VCaP (cell line): ENCODE data around the gene KLF1.
A peak's percentile ranks its signal among the peaks of the same experiment; 100 is the strongest.

Experiments used
- H3K27ac ChIP-seq: fragments of 450-650 bp; 2 replicates; pipeline ENCODE4 v1.5.1; 2017
- TF ChIP-seq, protein P1 (sequence below): fragments of 450-650 bp; conservative IDR thresholded peaks from 2 replicates; pipeline ENCODE4 v1.5.1; 2017; ENCODE audit warnings: mild to moderate bottlenecking, moderate library complexity

KLF1 gene

DNA sequence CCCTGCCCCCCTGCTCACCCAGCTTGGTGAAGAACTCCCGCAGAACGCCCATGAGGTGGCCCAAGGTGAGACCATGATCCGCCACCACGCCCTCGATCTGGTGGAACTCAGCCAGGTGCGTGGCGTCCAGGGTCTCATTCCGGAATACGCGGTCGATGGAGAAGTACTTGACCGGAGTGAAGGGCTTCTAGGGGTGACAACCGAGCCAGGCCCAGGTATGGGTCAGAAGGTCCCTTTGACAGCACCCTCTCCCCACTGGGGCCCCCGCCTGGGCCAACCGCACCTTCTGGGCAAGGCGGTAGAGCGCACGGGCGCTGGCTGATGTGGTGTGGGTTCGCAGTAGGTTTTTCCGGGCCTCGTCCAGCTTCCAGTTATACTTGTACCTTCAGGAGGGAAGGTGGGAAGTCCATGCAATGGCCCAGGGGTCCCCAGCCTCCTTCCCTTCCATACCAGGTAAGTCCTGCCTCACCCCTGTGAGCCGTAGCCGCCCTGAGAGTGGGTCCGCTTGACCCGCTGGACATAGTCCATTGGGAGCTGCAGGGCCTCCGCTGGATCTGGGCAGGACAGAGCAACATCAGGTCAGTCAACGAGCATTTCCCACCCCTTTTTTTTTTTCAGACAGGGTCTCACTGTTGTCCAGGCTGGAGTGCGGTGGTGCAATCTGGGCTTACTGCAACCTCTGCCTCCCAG lies 37.8 kb upstream of the KLF1 start:
- TF ChIP-seq, protein P1, sequence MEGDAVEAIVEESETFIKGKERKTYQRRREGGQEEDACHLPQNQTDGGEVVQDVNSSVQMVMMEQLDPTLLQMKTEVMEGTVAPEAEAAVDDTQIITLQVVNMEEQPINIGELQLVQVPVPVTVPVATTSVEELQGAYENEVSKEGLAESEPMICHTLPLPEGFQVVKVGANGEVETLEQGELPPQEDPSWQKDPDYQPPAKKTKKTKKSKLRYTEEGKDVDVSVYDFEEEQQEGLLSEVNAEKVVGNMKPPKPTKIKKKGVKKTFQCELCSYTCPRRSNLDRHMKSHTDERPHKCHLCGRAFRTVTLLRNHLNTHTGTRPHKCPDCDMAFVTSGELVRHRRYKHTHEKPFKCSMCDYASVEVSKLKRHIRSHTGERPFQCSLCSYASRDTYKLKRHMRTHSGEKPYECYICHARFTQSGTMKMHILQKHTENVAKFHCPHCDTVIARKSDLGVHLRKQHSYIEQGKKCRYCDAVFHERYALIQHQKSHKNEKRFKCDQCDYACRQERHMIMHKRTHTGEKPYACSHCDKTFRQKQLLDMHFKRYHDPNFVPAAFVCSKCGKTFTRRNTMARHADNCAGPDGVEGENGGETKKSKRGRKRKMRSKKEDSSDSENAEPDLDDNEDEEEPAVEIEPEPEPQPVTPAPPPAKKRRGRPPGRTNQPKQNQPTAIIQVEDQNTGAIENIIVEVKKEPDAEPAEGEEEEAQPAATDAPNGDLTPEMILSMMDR, result no peak
- no peak overlapping the region for H3K27ac ChIP-seq

DNA sequence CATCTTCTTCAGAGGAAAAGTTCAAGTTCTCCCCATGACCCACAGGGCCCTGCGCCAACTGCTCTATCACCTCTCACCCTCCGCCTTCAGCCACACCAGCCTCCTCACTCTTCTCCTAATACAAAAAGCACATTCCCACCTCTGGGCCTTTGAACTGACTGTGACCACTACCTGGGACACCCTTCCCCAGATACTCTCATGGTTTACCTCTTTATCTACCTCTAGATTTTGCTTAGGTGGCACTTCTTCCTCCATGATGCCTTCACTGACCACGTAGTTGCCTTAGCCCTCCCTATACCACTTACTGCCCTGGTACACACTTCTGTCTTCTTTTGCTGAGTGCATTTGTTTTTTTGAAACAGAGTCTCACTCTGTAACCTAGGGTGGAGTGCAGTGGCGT lies 36.0 kb upstream of the KLF1 start:
- H3K27ac ChIP-seq, result no peak overlapping the region
- TF ChIP-seq, protein P1, result no peak

DNA sequence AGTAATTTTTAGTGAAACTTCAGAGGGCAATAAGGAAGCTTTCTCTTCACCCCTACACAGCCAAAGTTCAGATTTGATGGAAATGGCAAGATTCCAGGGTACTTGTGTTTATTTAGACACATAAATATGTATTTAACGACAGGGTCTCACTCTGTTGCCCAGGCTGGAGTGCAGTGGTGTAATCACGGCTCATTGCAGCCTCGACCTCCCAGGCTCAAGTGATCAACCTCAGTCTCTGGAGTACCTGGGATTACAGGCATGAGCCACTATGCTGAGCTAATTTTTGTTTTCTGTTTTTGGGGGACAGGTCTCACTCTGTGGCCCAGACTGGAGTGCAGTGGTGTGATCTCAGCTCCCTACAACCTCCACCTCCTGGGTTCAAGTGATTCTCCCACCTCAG lies 34.0 kb upstream of the KLF1 start:
- peak overlapping the region; percentile 18; the same call in 1 of the 2 replicates for H3K27ac ChIP-seq
- TF ChIP-seq, protein P1, result no peak

DNA sequence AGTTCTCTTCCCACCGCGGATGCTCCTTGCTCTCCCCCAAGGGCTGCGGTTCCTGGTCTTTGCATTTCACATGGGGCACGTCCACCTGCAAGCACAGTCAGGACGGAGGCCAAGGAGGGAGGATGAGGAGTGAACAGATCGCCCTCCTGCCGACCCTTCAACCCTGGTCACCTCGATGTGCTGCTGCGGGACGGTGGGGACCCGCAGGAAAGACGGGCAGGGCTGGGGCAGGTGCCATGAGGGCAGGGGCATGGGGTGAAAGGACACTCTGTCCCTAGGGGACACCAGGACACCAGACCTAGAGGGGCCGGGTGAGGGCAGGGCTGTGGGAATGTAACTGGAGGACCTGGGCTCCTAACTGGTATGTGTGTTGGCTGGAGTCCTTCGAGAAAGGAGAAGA lies 31.3 kb upstream of the KLF1 start:
- TF ChIP-seq, protein P1, result no peak
- no peak overlapping the region for H3K27ac ChIP-seq

DNA sequence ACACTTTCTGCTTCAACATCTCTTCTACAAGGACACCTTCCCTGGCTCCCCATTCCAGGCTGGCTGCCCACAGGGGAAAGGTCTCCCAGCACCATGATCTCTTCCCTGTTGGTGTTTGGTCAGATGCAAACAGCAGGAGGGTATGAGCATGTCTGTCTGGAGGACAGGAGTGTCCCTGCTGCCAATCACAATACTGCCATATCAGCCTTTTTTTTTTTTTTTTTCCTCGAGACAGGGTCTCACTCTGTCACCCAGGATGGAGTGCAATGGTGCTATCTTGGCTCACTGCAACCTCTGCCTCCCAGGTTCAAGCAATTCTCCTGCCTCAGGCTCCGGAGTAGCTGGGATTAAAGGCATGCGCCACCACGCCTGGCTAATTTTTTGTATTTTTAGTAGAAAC lies 28.9 kb upstream of the KLF1 start:
- peak overlapping the region; percentile 99; the same call in 1 of the 2 replicates for H3K27ac ChIP-seq

DNA sequence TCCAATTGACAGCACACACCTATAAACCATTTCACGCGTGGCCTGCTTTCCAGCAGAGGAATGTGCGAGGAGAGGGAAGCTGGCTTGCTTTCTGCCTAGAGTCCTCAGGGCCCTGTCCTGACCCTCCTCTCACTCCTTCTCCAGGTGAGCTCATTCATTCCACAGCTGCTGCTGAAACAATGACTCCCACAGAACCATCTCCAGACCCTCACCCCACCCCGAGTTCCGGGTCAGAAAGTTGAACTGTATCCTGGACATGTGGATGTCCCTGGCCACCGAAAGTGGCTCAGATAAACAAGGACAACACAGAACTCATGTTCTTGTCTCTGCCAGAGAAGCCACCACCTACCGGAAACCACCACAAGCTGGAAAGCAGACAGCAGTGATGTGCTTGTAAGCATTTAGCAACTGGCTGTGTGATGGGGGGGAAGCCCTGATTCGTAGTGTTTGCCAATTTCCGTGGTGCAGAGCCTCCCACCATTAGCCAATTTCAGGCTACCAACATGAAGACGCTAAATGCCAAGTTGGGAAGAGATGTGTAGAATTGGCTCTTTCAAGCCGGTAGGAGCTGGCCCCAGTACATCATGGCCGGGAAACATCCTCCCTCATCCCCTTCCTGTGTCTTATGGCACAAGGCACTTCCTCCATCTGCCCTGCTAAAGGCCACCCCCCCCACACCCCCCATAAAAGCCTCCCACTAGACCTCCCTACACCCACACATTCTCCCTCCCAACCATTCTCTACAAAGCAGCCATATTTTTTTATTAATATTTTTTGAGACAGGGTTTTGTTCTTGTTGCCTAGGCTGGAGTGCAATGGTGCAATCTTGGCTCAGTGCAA lies 27.1 kb upstream of the KLF1 start:
- TF ChIP-seq, protein P1, result no peak
- peak overlapping the region; percentile 99 for H3K27ac ChIP-seq

DNA sequence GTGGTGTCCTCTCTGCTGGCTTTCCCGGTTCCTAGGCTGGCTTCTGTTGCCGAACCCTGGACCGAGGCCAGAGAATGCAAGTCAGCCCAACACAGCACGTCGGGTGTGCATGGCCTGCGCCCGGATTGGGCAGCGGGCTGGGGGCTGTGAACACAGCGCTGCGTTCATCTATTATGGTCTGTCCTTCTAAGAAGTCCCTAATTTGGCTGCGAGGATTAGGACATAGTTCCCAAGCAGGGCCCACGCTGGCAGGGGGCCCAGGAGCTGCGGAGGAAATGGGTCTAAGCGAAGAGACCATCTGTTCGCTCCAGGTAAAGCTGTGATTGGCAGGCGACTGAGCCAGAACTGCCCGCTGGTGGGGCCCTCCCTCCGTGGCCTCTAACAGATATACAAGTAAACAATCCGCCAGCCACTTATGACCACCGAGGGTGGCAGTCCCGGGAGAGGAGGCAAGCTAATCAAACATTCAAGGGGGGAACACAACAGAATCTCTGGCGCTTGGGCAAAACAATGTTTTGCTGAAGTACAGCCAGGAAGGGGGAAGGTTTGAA lies 26.1 kb upstream of the KLF1 start:
- H3K27ac ChIP-seq, result peak overlapping the region; percentile 99
- TF ChIP-seq, protein P1, result no peak
